ENCODE measurements around the gene LIMS2. TPM values are rescaled to one million over a fixed set of nuclear protein-coding genes. Genes with fewer than 3 reads are reported as not detected.
A peak's percentile ranks its signal among the peaks of the same experiment; 100 is the strongest.

Gene LIMS2
- total and polyA plus RNA-seq, 7 donors = 9.3 to 31.8 (median 16.4) TPM

DNA sequence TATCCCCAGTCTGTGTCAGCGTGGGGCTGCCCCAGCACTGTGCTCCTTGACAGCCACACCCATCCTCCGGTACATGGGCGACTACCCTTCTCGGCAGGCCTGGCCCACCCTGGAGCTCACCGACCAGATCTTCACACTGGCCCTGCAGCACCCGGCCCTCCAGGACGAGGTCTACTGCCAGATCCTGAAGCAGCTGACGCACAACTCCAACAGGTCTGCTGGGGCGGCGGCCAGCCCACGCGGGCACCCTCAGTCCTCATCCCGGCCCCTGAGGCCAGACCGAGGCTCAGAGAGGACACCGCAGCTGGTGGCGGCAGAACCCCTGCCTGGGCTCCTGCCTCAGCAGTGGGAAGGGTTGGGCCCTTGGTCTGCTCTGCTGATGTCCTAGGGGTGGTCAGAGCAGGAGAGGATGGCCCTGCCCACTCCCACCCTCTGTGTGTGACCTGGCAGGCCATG lies 43.8 kb downstream of the LIMS2 start:
- Histone ChIP-seq H3K27ac (no peak overlapping the region), H3K4me3 (no peak overlapping the region), H3K27me3 (ENCODE audit: insufficient read depth in 3 of 3, low read length in 2 of 3) (no peaks in the 10 kb centered on the region), H3K4me1 (peaks cover 5% of the 10 kb centered on the region), H3K36me3 (ENCODE audit: insufficient read depth in 1 of 2, low read depth in 1 of 2) (no peaks in the 10 kb centered on the region), H3K9me3 (no peaks in the 10 kb centered on the region)
- peak; percentile 16 to 53 for DNase-seq
- peak in 1 of 4 donors; percentile 3 for ATAC-seq
- 77 to 83% (median 77%) methylated on average over 15 to 16 of the region's 16 CpGs for WGBS, 3 donors
- intact Hi-C loops (cut with DNase I) = no loop called here
- no peak for TF ChIP-seq CTCF (IDR thresholded peaks at IDR 0.05)

GRCh38 chr2:127630864-127631540 lies 44.3 kb downstream of the LIMS2 start:
- intact Hi-C loops (cut with DNase I) = no loop called here
- ATAC-seq (peak in 1 of 4 donors; percentile 9), DNase-seq (peak; percentile 14 to 41)
- Histone ChIP-seq H3K9me3 (no peaks in the 10 kb centered on the region), H3K27me3 (ENCODE audit: insufficient read depth in 3 of 3, low read length in 2 of 3) (no peaks in the 10 kb centered on the region), H3K36me3 (ENCODE audit: insufficient read depth in 1 of 2, low read depth in 1 of 2) (no peaks in the 10 kb centered on the region), H3K27ac (no peak overlapping the region), H3K4me1 (peaks cover 5% of the 10 kb centered on the region), H3K4me3 (no peak overlapping the region)
- WGBS, 3 donors = 86 to 88% (median 87%) methylated on average over 22 to 25 of the region's 25 CpGs
- TF ChIP-seq CTCF (IDR thresholded peaks at IDR 0.05) = no peak

GRCh38 chr2:127630096-127630863 lies 45.0 kb downstream of the LIMS2 start:
- H3K9me3 ChIP-seq = no peaks in the 10 kb centered on the region
- WGBS, 3 donors = 79 to 82% (median 79%) methylated on average over 7 to 10 of the region's 10 CpGs
- TF ChIP-seq CTCF (IDR thresholded peaks at IDR 0.05) = no peak
- H3K27ac ChIP-seq = no peak overlapping the region
- intact Hi-C loops (cut with DNase I) = no loop called here
- ATAC-seq (peak in 1 of 4 donors; percentile 16), DNase-seq (peak; percentile 15 to 53)
- no peak overlapping the region for H3K4me3 ChIP-seq
- no peaks in the 10 kb centered on the region for H3K27me3 ChIP-seq (ENCODE audit: insufficient read depth in 3 of 3, low read length in 2 of 3)
- H3K36me3 ChIP-seq (ENCODE audit: insufficient read depth in 1 of 2, low read depth in 1 of 2) = no peaks in the 10 kb centered on the region
- peaks cover 5% of the 10 kb centered on the region for H3K4me1 ChIP-seq

DNA sequence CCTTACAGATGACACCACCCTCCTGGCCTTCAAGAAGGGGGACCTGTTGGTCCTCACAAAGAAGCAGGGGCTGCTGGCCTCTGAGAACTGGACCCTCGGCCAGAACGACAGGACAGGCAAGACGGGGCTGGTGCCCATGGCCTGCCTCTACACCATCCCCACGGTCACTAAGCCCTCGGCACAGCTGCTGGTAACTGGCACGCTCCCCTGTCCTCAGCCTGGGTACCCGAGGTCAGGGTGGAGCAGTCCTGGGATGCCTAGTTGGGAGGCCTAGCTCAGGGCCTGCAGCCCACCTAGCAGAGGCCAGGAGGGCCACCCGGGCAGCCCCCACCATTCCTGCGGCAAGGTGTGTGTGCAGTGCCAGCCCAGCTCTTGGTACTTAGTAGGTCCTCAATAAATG lies 45.7 kb downstream of the LIMS2 start:
- Histone ChIP-seq H3K4me1 (peaks cover 5% of the 10 kb centered on the region), H3K36me3 (ENCODE audit: insufficient read depth in 1 of 2, low read depth in 1 of 2) (no peaks in the 10 kb centered on the region), H3K9me3 (no peaks in the 10 kb centered on the region), H3K4me3 (no peak overlapping the region), H3K27me3 (ENCODE audit: insufficient read depth in 3 of 3, low read length in 2 of 3) (no peaks in the 10 kb centered on the region), H3K27ac (no peak overlapping the region)
- intact Hi-C loops (cut with DNase I) = no loop called here
- DNase-seq = peak; percentile 6 to 41
- TF ChIP-seq CTCF (IDR thresholded peaks at IDR 0.05) = no peak
- WGBS, 3 donors = 50 to 61% (median 55%) methylated on average over 9 of the region's 9 CpGs
- ATAC-seq = no peak
